Panc1 (cell line): Measurements from ENCODE around the gene P2RY11. TPM values are rescaled to one million over a fixed set of nuclear protein-coding genes. Genes with fewer than 3 reads are reported as not detected.

Source experiments
- ATAC-seq: fragments of 200-7000 bp; cut with Tn5 transposase; 2 replicates; pipeline ENCODE4 v1.9.1; 2020; ENCODE audit warnings: mild to moderate bottlenecking, moderate library complexity
- BruUV-seq: library from RNA; stranded (reverse); fragments of 400-500 nt; replicated peaks from 2 replicates; lab custom pipeline; 2021; lab: Mats Ljungman, UMichigan
- CTCF ChIA-PET: fragments of 300-600 bp; sonication (Branson Sonifier 250); formaldehyde crosslinking; loops from one replicate; lab custom pipeline; 2022; ENCODE audit warnings: antibody characterized with exemption; lab: Charles Lee
- POLR2A ChIA-PET: fragments of 300-600 bp; sonication (Branson Sonifier 250); formaldehyde crosslinking; loops from one replicate; lab custom pipeline; 2022; ENCODE audit warnings: antibody characterized with exemption; lab: Charles Lee
- DNase-seq: peaks from one replicate; pipeline ENCODE4 v3.0.0-alpha.2; 2010; ENCODE audit warnings: low read depth, low spot score
- H3K27ac ChIP-seq: 2 replicates; pipeline ENCODE4 v1.5.1; 2011; ENCODE audit warnings: mild to moderate bottlenecking, low read length, inconsistent platforms
- H3K27me3 ChIP-seq: fragments of 200-500 bp; sonication (Bioruptor generic); 2 replicates; pipeline ENCODE4 v1.6.0; 2014; ENCODE audit warnings: low read length, inconsistent platforms; ENCODE audit not compliant: control insufficient read depth, insufficient read depth
- H3K36me3 ChIP-seq: fragments of 200-500 bp; sonication (Bioruptor generic); 2 replicates; pipeline ENCODE4 v1.5.1; 2014; ENCODE audit warnings: inconsistent platforms, mild to moderate bottlenecking, low read length, moderate library complexity; ENCODE audit not compliant: control insufficient read depth, insufficient read depth
- H3K4me1 ChIP-seq: 2 replicates; pipeline ENCODE4 v1.5.1; 2011; ENCODE audit warnings: inconsistent platforms, mild to moderate bottlenecking, low read length, moderate library complexity; ENCODE audit not compliant: control insufficient read depth, insufficient read depth
- H3K4me3 ChIP-seq, 2 experiments: 2 replicates each; pipeline ENCODE4 v1.5.1; 2011 to 2012; ENCODE audit warnings: low read depth in 2 of 2, low read length in 2 of 2, mild to moderate bottlenecking in 2 of 2, inconsistent platforms in 1 of 2, moderate library complexity in 1 of 2
- H3K9me3 ChIP-seq: fragments of 200-500 bp; sonication (Bioruptor generic); 2 replicates; pipeline ENCODE4 v1.5.1; 2014; ENCODE audit warnings: low read depth, mild to moderate bottlenecking, inconsistent platforms, low read length, moderate library complexity; ENCODE audit not compliant: control insufficient read depth, insufficient read depth
- POLR2AphosphoS5 ChIP-seq: IDR thresholded peaks from 2 replicates; pipeline ENCODE4 v1.6.1; 2012; ENCODE audit warnings: mild to moderate bottlenecking, low read depth, low read length, moderate library complexity
- REST ChIP-seq, 2 experiments: IDR thresholded peaks; 2 replicates each; pipeline ENCODE4 v1.6.1; 2011 to 2012; ENCODE audit warnings: low read depth in 2 of 2, control low read depth in 1 of 2, low read length in 1 of 2, mild to moderate bottlenecking in 1 of 2, moderate library complexity in 1 of 2; ENCODE audit not compliant: insufficient read depth in 1 of 2
- SIN3A ChIP-seq: IDR thresholded peaks from 2 replicates; pipeline ENCODE4 v1.6.1; 2012; ENCODE audit warnings: low read depth, mild to moderate bottlenecking, low read length, moderate library complexity, borderline replicate concordance; ENCODE audit not compliant: insufficient read depth
- TCF7L2 ChIP-seq: IDR thresholded peaks from 2 replicates; pipeline ENCODE4 v1.6.1; 2011; ENCODE audit warnings: mild to moderate bottlenecking, low read depth, low read length, inconsistent platforms
- in situ Hi-C: cut with HindIII; loops from 2 replicates; pipeline ENCODE4 v1.10.0; 2016; ENCODE audit warnings: low sequenced_read_pairs, low pct_unique_long_range_greater_than_20kb
- intact Hi-C: fragments of 100-400 bp; cut with micrococcal nuclease; formaldehyde crosslinking; loops from one replicate; pipeline ENCODE4 v1.10.0; 2022; ENCODE audit not compliant: unreplicated experiment
- total RNA-seq: library from RNA; stranded (reverse); gene quantifications from one replicate; pipeline ENCODE4 v1.2.1, GENCODE V29; 2021; ENCODE audit not compliant: unreplicated experiment
- TF ChIP-seq, protein P1 (sequence below): fragments of 450-650 bp; IDR thresholded peaks from 2 replicates; pipeline ENCODE4 v1.5.1; 2017; ENCODE audit warnings: mild to moderate bottlenecking

The P2RY11 gene
- total RNA-seq, 1 experiment from 2014 or later = 12.5 TPM

- Histone ChIP-seq H3K9me3 (no peaks in the 10 kb centered on the region), H3K4me1 (peaks cover 8% of the 10 kb centered on the region), H3K27me3 (no peaks in the 10 kb centered on the region), H3K4me3 (no peak overlapping the region), H3K27ac (no peak overlapping the region), H3K36me3 (peaks cover 14% of the 10 kb centered on the region)
- ChIA-PET POLR2A (interaction anchor here (0.6 kb wide), 1 partner anchor 98 kb away, joined by 3 read pairs; no protein-coding TSS in a partner anchor), CTCF (no interaction called here)
- in situ Hi-C loops = no loop called here
- DNase-seq (no peak), ATAC-seq (no peak)
- no TSS peak for BruUV-seq
- intact Hi-C loops = no loop called here
- TF ChIP-seq, protein P1, sequence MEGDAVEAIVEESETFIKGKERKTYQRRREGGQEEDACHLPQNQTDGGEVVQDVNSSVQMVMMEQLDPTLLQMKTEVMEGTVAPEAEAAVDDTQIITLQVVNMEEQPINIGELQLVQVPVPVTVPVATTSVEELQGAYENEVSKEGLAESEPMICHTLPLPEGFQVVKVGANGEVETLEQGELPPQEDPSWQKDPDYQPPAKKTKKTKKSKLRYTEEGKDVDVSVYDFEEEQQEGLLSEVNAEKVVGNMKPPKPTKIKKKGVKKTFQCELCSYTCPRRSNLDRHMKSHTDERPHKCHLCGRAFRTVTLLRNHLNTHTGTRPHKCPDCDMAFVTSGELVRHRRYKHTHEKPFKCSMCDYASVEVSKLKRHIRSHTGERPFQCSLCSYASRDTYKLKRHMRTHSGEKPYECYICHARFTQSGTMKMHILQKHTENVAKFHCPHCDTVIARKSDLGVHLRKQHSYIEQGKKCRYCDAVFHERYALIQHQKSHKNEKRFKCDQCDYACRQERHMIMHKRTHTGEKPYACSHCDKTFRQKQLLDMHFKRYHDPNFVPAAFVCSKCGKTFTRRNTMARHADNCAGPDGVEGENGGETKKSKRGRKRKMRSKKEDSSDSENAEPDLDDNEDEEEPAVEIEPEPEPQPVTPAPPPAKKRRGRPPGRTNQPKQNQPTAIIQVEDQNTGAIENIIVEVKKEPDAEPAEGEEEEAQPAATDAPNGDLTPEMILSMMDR = no peak
- TF ChIP-seq TCF7L2 (no peak), REST (IDR thresholded peaks at IDR 0.05; ENCODE audit: insufficient read depth in 1 of 2, low read depth in 2 of 2, low read length in 1 of 2) (no peak), POLR2AphosphoS5 (no peak), SIN3A (no peak)
These were observed 1.2 kb upstream of the P2RY11 start for GRCh38 chr19:10110076-10110971.

GRCh38 chr19:10110972-10111317 is 548 bp upstream of the P2RY11 start:
- Histone ChIP-seq H3K4me1 (peaks cover 8% of the 10 kb centered on the region), H3K4me3 (no peak overlapping the region), H3K36me3 (peaks cover 14% of the 10 kb centered on the region), H3K9me3 (no peaks in the 10 kb centered on the region), H3K27me3 (no peaks in the 10 kb centered on the region), H3K27ac (no peak overlapping the region)
- intact Hi-C loops (no loop called here), in situ Hi-C loops (no loop called here)
- no peak for TF ChIP-seq REST (IDR thresholded peaks at IDR 0.05; ENCODE audit: insufficient read depth in 1 of 2, low read depth in 2 of 2, low read length in 1 of 2)
- TF ChIP-seq POLR2AphosphoS5 = no peak
- TF ChIP-seq, protein P1 = no peak
- TF ChIP-seq TCF7L2 = no peak
- TF ChIP-seq SIN3A = no peak
- DNase-seq (no peak), ATAC-seq (no peak)
- CTCF ChIA-PET = no interaction called here
- BruUV-seq = TSS peak; percentile 65
- POLR2A ChIA-PET = no interaction called here
